ENCODE measurements around the gene MEPCE. TPM values are rescaled to one million over a fixed set of nuclear protein-coding genes. Genes with fewer than 3 reads are reported as not detected.
"Not testable (repeated sequence)": the region's sequence is repeated elsewhere in the genome, so short reads cannot be mapped to it uniquely, and the experiment has no call there.

The MEPCE gene
- total and polyA plus RNA-seq, 4 donors, result 6.7 to 21.8 (median 16.5) TPM

DNA sequence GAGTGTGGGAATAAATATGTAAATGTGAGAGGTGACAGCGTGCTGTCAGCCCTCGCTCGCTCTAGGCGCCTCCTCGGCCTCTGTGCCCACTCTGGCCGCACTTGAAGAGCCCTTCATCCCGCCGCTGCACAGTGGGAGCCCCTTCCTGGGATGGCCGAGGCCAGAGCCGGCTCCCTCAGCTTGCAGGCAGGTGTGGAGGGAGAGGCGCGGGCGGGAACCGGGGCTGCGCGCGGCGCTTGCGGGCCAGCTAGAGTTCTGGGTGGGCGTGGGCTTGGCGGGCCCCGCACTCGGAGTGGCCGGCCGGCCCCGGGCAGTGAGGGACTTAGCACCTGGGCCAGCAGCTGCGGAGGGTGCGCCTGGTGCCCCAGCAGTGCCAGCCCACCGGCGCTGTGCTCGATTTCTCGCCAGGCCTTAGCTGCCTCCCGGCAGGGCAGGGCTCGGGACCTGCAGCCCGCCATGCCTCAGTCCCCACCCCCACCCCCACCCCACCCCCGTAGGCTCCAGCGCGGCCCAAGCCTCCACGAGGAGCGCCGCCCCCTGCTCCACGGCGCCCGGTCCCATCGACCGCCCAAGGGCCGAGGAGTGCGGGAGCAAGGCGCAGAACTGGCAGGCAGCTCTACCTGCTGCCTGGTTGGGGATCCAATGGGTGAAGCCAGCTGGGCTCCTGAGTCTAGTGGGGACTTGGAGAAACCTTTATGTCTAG is 47.9 kb upstream of the MEPCE start:
- DNase-seq (ENCODE audit: low spot score); H3K9ac ChIP-seq (ENCODE audit: low read depth in 1 of 2, low read length in 2 of 2); H3K9me3 ChIP-seq (ENCODE audit: control insufficient read depth in 4 of 4, low read length in 3 of 4); H3K4me3 ChIP-seq (ENCODE audit: low read depth in 1 of 3, low read length in 3 of 3); H3K36me3 ChIP-seq (ENCODE audit: control insufficient read depth in 4 of 4, insufficient read depth in 3 of 4, low read depth in 1 of 4, low read length in 3 of 4); H3K27me3 ChIP-seq (ENCODE audit: control insufficient read depth in 4 of 4, insufficient read depth in 4 of 4, low read length in 3 of 4); H3K4me1 ChIP-seq (ENCODE audit: control insufficient read depth in 4 of 4, insufficient read depth in 4 of 4, low read length in 3 of 4); H3K27ac ChIP-seq (ENCODE audit: low read depth in 1 of 2, low read length in 2 of 2): not testable (repeated sequence)
- 79% methylated on average over 49 of the region's 49 CpGs for WGBS

DNA sequence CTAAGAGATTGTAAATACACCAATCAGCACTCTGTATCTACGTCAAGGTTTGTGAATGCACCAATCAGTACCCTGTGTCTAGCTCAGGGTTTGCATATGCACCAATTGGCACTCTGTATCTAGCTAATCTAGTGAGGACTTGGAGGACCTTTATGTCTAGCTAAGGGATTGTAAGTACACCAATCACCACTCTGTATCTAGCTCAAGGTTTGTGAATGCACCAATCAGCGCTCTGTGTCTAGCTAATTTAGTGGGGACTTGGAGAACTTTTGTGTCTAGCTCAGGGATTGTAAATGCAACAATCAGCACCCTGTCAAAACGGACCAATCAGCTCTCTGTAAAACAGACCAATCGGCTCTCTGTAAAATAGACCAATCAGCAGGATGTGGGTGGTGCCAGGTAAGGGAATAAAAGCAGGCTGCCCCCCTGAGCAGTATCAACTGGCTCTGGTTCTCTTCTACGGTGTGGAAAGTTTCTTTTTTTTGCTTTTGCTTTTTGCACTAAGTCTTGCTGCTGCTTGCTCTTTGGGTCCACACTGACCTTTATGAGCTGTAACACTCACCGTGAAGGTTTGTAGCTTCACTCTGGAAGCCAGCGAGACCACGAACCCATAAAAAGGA is 47.3 kb upstream of the MEPCE start:
- H3K9me3 ChIP-seq (ENCODE audit: control insufficient read depth in 4 of 4, low read length in 3 of 4); H3K4me3 ChIP-seq (ENCODE audit: low read depth in 1 of 3, low read length in 3 of 3); DNase-seq (ENCODE audit: low spot score); H3K27me3 ChIP-seq (ENCODE audit: control insufficient read depth in 4 of 4, insufficient read depth in 4 of 4, low read length in 3 of 4); H3K9ac ChIP-seq (ENCODE audit: low read depth in 1 of 2, low read length in 2 of 2); H3K4me1 ChIP-seq (ENCODE audit: control insufficient read depth in 4 of 4, insufficient read depth in 4 of 4, low read length in 3 of 4); H3K27ac ChIP-seq (ENCODE audit: low read depth in 1 of 2, low read length in 2 of 2); H3K36me3 ChIP-seq (ENCODE audit: control insufficient read depth in 4 of 4, insufficient read depth in 3 of 4, low read depth in 1 of 4, low read length in 3 of 4): not testable (repeated sequence)
- 85% methylated on average over 8 of the region's 8 CpGs for WGBS

DNA sequence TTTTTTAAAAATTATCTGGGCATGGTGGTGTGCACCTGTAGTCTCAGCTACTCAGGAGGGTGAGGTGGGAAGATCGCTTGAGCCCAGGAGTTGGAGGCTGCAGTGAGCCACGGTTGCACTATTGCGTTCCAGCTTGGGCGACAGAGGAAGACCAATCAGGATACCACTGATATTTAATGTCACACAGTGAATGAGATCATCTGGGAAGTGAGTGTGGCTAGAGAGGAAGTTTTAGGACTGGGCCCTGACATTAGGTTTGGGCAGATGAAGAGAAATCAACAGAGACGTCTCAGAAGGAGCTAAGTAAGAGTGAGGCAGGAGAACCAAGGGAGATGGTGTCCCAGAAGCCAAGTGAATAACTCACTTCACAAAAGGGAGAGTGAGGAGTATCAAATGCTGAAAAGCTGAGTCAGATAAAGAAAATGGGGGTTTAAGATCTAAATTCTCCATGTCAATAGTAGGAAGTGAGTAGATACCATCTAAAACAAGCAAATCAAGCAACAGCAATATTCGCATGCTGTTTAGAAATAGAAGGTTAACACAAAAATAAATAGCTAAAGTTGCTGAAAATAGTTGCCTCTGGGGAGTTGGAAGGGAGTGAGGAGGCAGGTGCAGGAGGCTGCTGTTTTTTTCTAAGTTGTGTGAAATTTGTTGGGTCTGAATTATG is 44.9 kb upstream of the MEPCE start:
- no peak overlapping the region for H3K4me3 ChIP-seq (ENCODE audit: low read depth in 1 of 3, low read length in 3 of 3)
- H3K27ac ChIP-seq (ENCODE audit: low read depth in 1 of 2, low read length in 2 of 2), result no peak overlapping the region
- no peaks in the 10 kb centered on the region for H3K27me3 ChIP-seq (ENCODE audit: control insufficient read depth in 4 of 4, insufficient read depth in 4 of 4, low read length in 3 of 4)
- no peak for DNase-seq (ENCODE audit: low spot score)
- H3K9me3 ChIP-seq (ENCODE audit: control insufficient read depth in 4 of 4, low read length in 3 of 4), result no peaks in the 10 kb centered on the region
- H3K4me1 ChIP-seq (ENCODE audit: control insufficient read depth in 4 of 4, insufficient read depth in 4 of 4, low read length in 3 of 4), result no peaks in the 10 kb centered on the region
- TF ChIP-seq NR2F2 (IDR thresholded peaks at IDR 0.05) (no peak), RAD21 (IDR thresholded peaks at IDR 0.05) (no peak), FOXA1 (IDR thresholded peaks at IDR 0.05) (no peak), YY1 (IDR thresholded peaks at IDR 0.05) (no peak), GABPA (IDR thresholded peaks at IDR 0.05 in 1 of 2, conservative IDR thresholded peaks at IDR 0.05 in 1 of 2) (no peak), SP1 (IDR thresholded peaks at IDR 0.05) (no peak), HNF4G (IDR thresholded peaks at IDR 0.05) (no peak), FOXA2 (IDR thresholded peaks at IDR 0.05) (no peak), JUND (IDR thresholded peaks at IDR 0.05) (no peak), EGR1 (IDR thresholded peaks at IDR 0.05; ENCODE audit: low read depth in 2 of 2) (no peak), HNF4A (conservative IDR thresholded peaks at IDR 0.05) (no peak)
- TF ChIP-seq, protein P1, sequence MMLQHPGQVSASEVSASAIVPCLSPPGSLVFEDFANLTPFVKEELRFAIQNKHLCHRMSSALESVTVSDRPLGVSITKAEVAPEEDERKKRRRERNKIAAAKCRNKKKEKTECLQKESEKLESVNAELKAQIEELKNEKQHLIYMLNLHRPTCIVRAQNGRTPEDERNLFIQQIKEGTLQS (IDR thresholded peaks at IDR 0.05), result no peak
- TF ChIP-seq, protein P2, sequence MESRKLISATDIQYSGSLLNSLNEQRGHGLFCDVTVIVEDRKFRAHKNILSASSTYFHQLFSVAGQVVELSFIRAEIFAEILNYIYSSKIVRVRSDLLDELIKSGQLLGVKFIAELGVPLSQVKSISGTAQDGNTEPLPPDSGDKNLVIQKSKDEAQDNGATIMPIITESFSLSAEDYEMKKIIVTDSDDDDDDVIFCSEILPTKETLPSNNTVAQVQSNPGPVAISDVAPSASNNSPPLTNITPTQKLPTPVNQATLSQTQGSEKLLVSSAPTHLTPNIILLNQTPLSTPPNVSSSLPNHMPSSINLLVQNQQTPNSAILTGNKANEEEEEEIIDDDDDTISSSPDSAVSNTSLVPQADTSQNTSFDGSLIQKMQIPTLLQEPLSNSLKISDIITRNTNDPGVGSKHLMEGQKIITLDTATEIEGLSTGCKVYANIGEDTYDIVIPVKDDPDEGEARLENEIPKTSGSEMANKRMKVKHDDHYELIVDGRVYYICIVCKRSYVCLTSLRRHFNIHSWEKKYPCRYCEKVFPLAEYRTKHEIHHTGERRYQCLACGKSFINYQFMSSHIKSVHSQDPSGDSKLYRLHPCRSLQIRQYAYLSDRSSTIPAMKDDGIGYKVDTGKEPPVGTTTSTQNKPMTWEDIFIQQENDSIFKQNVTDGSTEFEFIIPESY (IDR thresholded peaks at IDR 0.05), result no peak
- TF ChIP-seq, protein P3, sequence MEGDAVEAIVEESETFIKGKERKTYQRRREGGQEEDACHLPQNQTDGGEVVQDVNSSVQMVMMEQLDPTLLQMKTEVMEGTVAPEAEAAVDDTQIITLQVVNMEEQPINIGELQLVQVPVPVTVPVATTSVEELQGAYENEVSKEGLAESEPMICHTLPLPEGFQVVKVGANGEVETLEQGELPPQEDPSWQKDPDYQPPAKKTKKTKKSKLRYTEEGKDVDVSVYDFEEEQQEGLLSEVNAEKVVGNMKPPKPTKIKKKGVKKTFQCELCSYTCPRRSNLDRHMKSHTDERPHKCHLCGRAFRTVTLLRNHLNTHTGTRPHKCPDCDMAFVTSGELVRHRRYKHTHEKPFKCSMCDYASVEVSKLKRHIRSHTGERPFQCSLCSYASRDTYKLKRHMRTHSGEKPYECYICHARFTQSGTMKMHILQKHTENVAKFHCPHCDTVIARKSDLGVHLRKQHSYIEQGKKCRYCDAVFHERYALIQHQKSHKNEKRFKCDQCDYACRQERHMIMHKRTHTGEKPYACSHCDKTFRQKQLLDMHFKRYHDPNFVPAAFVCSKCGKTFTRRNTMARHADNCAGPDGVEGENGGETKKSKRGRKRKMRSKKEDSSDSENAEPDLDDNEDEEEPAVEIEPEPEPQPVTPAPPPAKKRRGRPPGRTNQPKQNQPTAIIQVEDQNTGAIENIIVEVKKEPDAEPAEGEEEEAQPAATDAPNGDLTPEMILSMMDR (IDR thresholded peaks at IDR 0.05; ENCODE audit: low read depth, low read length, missing input control), result no peak
- H3K9ac ChIP-seq (ENCODE audit: low read depth in 1 of 2, low read length in 2 of 2), result no peak overlapping the region
- 86% methylated on average over 6 of the region's 6 CpGs for WGBS
- H3K36me3 ChIP-seq (ENCODE audit: control insufficient read depth in 4 of 4, insufficient read depth in 3 of 4, low read depth in 1 of 4, low read length in 3 of 4), result no peaks in the 10 kb centered on the region
